Right lobe of liver (tissue), 6 donors: ENCODE measurements around the gene MOB4. TPM values are rescaled to one million over a fixed set of nuclear protein-coding genes. Genes with fewer than 3 reads are reported as not detected.

Source experiments
- ATAC-seq, 4 donors: fragments of 200-7000 bp; cut with Tn5 transposase; one replicate each; pipeline ENCODE4 v1.9.1; 2020; ENCODE audit warnings: mild to moderate bottlenecking in 4 of 4, moderate library complexity in 4 of 4
- DNase-seq, 3 donors: peaks; one replicate each; pipeline ENCODE4 v3.0.0-alpha.2; 2020
- H3K27ac ChIP-seq, 3 donors: fragments of 200-600 bp; one replicate each; pipeline ENCODE4 v1.8.0; 2022
- H3K27me3 ChIP-seq, 2 donors: fragments of 200-600 bp; one replicate each; pipeline ENCODE4 v1.8.0; 2022
- H3K36me3 ChIP-seq, 4 donors: fragments of 200-600 bp; sonication (generic) in 1 of 4; one replicate each; pipeline versions ENCODE4 v1.5.1 to v1.8.0; 2017 to 2022; ENCODE audit warnings: control low read depth in 1 of 4
- H3K4me1 ChIP-seq, 4 donors: fragments of 200-600 bp; sonication (generic) in 1 of 4; one replicate each; pipeline versions ENCODE4 v1.5.1 to v1.8.0; 2017 to 2022; ENCODE audit warnings: control low read depth in 1 of 4
- H3K4me3 ChIP-seq, 3 donors: fragments of 200-600 bp; one replicate each; pipeline ENCODE4 v1.8.0; 2022
- H3K9me3 ChIP-seq, 4 donors: fragments of 200-600 bp; sonication (generic) in 1 of 4; one replicate each; pipeline versions ENCODE4 v1.5.1 to v1.8.0; 2017 to 2022; ENCODE audit warnings: control low read depth in 1 of 4
- POLR2A ChIP-seq: fragments of 450-650 bp; IDR thresholded peaks from one replicate; pipeline ENCODE4 v1.6.1; 2017; ENCODE audit warnings: antibody characterized with exemption, mild to moderate bottlenecking
- WGBS: methylation state at CpG from one replicate; pipeline ENCODE4 v1.1.6; 2018; ENCODE audit warnings: low coverage, low lambda C conversion rate; ENCODE audit not compliant: insufficient coverage; ENCODE audit errors: missing lambda C conversion rate; 5-methylcytosine and 5-hydroxymethylcytosine counted together
- intact Hi-C, 2 donors: fragments of 100-400 bp; cut with DNase I; formaldehyde crosslinking; loops; one replicate each; pipeline versions ENCODE4 v1.11.2 to v1.14.1; 2022
- total RNA-seq, 6 experiments: library from RNA; depleted of rRNA in 2 of 6; stranded (reverse); fragments of >200 nt in 2 of 6; fragmentation: NEBNext Ultra II Directional in 3 of 6; extraction: Animal tissue kit (Norgen Biotek cat#: 25700) in 3 of 6; gene quantifications; one replicate each; pipeline versions ENCODE4 v1.1.0 to v1.2.4, GENCODE V29; 2016 to 2023
- TF ChIP-seq, protein P1 (sequence below), 4 donors: fragments of 200-600 bp in 3 of 4; fragments of 450-650 bp in 1 of 4; IDR thresholded peaks; one replicate each; pipeline versions ENCODE4 v1.5.1 to v1.8.0; 2016 to 2022; ENCODE audit warnings: antibody characterized with exemption in 4 of 4, mild to moderate bottlenecking in 2 of 4
- donor health status: DM: no; HTN: yes; CAD: no.
- donor health status: DM: no; HTN: no; CAD: no.
- donor health status: DM: no; HTN: no; CAD: no.
- donor health status: DM: no; HTN: yes; CAD: no.
- donor health status: DM: no; HTN: yes; CAD: no.

MOB4 gene
- total RNA-seq, 6 experiments from 2014 or later = 3.4 to 10.7 (median 8.0) TPM

DNA sequence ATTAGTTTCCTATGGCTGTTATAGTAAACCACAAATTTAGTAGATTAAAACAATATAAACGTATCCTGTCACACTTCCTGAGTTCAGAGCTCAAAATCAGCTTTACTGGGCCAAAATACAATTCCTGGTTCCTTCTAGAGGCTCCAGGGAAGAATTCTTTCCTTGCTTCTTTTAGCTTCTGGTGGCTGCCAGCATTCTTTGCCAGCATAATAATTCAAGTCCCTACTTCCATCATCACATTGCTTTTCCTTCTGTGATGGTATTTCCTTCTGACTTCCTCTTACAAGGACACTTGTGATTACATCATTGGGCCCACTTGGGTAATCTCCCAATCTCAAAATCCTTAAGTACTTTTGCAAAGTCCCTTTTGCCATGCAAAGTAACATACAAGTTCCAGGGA lies 40.6 kb downstream of the MOB4 start:
- Histone ChIP-seq H3K27me3 (no peaks in the 10 kb centered on the region), H3K27ac (no peak overlapping the region), H3K9me3 (no peaks in the 10 kb centered on the region), H3K4me1 (no peaks in the 10 kb centered on the region), H3K4me3 (no peak overlapping the region), H3K36me3 (peaks cover 0 to 22% (median 0%) of the 10 kb centered on the region in 4 donors)
- intact Hi-C loops = no loop called here
- TF ChIP-seq, protein P1, sequence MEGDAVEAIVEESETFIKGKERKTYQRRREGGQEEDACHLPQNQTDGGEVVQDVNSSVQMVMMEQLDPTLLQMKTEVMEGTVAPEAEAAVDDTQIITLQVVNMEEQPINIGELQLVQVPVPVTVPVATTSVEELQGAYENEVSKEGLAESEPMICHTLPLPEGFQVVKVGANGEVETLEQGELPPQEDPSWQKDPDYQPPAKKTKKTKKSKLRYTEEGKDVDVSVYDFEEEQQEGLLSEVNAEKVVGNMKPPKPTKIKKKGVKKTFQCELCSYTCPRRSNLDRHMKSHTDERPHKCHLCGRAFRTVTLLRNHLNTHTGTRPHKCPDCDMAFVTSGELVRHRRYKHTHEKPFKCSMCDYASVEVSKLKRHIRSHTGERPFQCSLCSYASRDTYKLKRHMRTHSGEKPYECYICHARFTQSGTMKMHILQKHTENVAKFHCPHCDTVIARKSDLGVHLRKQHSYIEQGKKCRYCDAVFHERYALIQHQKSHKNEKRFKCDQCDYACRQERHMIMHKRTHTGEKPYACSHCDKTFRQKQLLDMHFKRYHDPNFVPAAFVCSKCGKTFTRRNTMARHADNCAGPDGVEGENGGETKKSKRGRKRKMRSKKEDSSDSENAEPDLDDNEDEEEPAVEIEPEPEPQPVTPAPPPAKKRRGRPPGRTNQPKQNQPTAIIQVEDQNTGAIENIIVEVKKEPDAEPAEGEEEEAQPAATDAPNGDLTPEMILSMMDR (IDR thresholded peaks at IDR 0.05) = no peak
- TF ChIP-seq POLR2A = no peak
- peak in 3 of 4 donors; percentile 13 to 41 (median 38) for ATAC-seq
- no peak for DNase-seq
- 73% methylated on average over 1 of the region's 1 CpG for WGBS

GRCh38 chr2:197558393-197558792 lies 42.5 kb downstream of the MOB4 start:
- TF ChIP-seq, protein P1 (IDR thresholded peaks at IDR 0.05) = no peak
- TF ChIP-seq POLR2A = no peak
- no peaks in the 10 kb centered on the region for H3K4me1 ChIP-seq
- ATAC-seq (no peak), DNase-seq (no peak)
- H3K9me3 ChIP-seq = no peaks in the 10 kb centered on the region
- no peak overlapping the region for H3K27ac ChIP-seq
- H3K36me3 ChIP-seq = peaks cover 0 to 15% (median 0%) of the 10 kb centered on the region in 4 donors
- no peak overlapping the region for H3K4me3 ChIP-seq
- H3K27me3 ChIP-seq = no peaks in the 10 kb centered on the region
- intact Hi-C loops = no loop called here
- 87% methylated on average over 2 of the region's 3 CpGs for WGBS

DNA sequence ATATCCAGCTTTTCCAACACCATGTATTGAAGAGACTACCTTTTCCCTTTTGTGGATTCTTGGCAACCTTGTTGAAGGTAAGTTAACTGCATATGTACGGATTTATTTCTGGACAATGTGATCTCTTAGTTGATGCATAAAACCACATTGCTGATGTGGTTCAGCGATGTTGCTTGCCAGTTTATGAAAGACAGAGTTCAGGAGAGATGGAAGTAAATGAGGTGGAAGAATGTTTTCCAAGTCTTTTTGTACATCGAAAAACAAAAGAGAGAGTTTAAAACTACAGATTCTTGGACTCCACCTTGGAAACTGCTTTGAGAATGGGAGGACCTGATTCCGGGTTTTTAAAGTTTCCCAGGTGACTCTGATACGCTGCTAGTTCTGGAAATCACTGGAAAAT lies 43.8 kb downstream of the MOB4 start:
- Histone ChIP-seq H3K36me3 (peaks cover 0 to 3% (median 0%) of the 10 kb centered on the region in 4 donors), H3K4me1 (no peaks in the 10 kb centered on the region), H3K27me3 (no peaks in the 10 kb centered on the region), H3K27ac (no peak overlapping the region), H3K4me3 (no peak overlapping the region), H3K9me3 (no peaks in the 10 kb centered on the region)
- 91% methylated on average over 5 of the region's 5 CpGs for WGBS
- ATAC-seq (no peak), DNase-seq (no peak)
- intact Hi-C loops = no loop called here
- TF ChIP-seq POLR2A = no peak
- TF ChIP-seq, protein P1 (IDR thresholded peaks at IDR 0.05) = no peak

GRCh38 chr2:197560146-197560665 lies 44.3 kb downstream of the MOB4 start:
- H3K9me3 ChIP-seq = no peaks in the 10 kb centered on the region
- DNase-seq (no peak), ATAC-seq (no peak)
- no peak overlapping the region for H3K27ac ChIP-seq
- TF ChIP-seq, protein P1 (IDR thresholded peaks at IDR 0.05) = no peak
- no peaks in the 10 kb centered on the region for H3K4me1 ChIP-seq
- WGBS = 97% methylated on average over 8 of the region's 9 CpGs
- no peak overlapping the region for H3K4me3 ChIP-seq
- H3K27me3 ChIP-seq = no peaks in the 10 kb centered on the region
- no peaks in the 10 kb centered on the region for H3K36me3 ChIP-seq
- intact Hi-C loops = no loop called here
